SKM-1 (cell line): ENCODE results near the gene ZNF552.
"Not testable (repeated sequence)": the region's sequence is repeated elsewhere in the genome, so short reads cannot be mapped to it uniquely, and the experiment has no call there.

Source experiments
- DNase-seq: peaks from one replicate; lab custom pipeline; 2025; ENCODE audit not compliant: unreplicated experiment; lab: John Stamatoyannopoulos, UW

ZNF552 gene

DNA sequence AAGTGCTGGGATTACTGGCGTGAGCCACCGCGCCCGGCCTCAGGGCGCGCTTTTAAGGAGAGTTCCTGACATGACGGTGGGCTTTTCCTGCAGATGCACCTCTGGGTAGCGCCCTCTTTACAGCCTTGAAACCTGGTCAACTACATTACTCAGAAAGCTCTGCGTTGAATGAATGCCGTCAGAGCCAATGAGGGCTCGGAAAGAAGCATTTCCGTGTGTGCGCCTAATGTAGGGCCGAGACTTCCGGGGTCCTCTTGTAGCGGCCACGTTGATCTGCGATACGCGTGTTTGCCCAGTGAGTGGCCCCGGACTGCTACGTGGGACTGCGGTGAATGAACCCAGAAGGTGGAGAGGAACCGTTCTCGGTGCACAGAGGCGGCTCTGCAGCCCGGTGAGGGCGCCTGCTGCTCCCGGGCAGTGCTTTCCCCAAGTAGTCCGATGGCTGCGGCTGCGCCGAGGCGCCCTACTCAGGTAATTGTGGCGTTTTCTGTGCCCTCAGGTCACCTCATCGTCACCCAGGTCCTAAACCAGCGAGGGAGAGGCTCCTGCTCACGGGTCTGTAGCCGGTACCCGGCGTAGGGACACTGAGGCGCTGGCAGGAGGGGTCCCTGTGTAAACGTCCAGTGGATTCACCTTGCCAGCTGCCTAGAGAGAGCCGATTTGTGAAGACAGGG lies 4.9 kb upstream of the ZNF552 start:
- DNase-seq = peak; percentile 31

DNA sequence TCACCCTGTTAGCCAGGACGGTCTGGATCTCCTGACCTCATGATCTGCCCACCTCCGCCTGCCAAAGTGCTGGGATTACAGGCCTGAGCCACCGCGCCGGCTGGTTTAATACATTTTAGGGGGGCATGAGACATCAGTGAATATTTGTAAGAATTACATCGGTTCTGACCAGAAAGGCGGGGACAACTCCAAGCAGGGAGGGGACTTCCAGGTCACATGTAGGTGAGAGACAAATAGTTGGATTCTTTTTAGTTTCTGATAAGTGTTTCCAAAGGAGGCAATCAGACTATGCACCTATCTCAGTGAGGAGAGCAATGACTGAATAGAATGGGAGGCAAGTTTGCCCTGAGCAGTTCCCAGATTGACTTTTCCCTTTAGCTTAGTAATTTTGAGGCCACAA lies 3.7 kb upstream of the ZNF552 start:
- DNase-seq = no peak

DNA sequence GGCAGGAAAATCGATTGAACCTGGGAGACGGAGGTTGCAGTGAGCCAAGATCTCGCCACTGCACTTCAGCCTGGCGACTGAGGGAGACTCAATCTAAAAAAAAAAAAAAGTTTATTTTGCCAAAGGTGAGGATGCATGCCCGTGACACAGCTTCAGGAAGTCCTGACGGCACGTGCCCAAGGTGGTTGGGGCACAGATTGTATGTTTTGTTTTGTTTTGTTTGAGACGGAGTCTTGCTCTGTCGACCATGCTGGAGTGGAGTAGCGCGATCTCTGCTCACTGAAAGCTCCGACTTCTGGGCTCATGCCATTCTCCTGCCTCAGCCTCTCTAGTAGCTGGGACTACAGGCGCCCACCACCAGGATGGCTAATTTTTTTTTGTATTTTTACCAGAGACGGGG lies 3.3 kb upstream of the ZNF552 start:
- DNase-seq = no peak

DNA sequence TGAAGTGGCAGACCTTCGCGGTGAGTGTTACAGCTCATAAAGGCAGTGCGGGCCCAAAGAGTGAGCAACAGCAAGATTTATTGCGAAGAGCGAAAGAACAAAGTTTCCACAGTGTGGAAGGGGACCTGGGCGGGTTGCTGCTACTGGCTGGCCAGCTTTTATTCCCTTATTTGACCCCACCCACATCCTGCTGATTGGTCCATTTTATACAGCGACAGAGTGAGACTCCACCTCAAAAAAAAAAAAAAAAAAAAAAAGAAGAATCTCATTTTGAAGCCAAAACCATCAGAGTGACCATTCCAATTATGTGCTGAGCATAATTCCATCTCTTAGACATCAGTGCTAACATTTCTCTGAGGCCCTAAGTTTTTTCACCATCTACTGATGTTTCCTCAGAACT lies 1.9 kb upstream of the ZNF552 start:
- no peak for DNase-seq

DNA sequence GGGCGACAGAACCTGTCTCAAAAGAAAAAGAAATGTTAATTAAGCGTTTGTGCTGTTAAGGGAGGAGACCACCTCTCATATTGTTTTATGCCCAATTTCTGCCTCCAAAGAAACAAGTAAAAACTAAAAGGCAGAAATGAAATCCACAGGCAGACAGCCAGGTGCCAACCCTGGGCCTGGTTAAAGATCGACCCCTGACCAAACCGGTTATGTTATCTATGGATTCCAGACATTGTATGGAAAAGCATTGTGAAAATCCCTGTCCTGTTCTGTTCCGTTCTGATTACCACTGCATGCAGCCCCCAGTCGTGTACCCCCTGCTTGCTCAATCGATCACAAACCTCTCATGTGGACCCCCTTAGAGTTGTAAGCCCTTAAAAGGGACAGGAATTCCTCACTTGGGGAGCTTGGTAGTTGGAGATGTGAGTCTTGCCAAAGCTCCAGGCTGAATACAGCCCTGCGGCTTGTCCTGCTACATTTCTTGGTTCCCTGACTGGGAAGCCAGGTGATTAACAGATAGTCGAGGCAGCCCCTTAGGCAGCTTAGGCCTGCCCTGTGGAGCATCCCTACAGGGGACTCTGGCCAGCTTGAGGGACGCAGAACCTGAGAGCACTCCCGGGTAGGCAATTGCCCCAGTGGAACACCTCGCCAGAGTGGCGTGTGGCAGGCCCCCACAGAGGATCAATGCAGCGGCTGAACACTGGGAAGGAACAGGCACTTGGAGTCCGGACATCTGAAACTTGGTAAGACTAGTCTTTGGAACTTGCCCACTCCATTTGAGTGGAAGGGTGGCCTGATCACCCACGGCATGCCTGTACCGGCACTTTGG lies 748 bp upstream of the ZNF552 start:
- no peak for DNase-seq

DNA sequence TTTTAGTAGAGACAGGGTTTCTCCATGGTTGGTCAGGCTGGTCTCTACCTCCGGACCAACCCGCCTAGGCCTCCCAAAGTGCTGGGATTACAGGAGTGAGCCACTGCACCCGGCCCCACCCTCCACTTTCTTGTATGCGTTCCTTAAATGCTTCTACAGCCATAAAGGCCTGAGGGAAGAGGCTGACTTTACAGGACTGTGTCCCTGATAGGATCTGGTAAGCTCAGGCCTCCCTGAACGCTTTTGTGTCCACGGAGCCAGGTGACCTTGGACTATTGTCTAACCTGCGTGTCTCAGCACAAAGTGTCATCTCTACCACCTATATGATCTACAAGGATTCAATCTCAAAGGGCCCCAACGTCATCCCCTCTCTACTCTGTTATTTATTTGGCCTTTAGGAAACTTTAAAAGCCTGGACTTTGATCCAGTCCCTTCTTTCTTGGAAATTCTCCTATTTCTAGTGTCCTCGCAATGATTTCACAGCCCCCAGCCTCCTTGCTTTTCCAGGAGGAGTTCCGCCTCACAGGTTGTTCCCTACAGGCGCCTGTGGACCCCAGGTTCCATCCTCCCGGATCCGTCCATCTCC lies 701 bp downstream of the ZNF552 start:
- no peak for DNase-seq

DNA sequence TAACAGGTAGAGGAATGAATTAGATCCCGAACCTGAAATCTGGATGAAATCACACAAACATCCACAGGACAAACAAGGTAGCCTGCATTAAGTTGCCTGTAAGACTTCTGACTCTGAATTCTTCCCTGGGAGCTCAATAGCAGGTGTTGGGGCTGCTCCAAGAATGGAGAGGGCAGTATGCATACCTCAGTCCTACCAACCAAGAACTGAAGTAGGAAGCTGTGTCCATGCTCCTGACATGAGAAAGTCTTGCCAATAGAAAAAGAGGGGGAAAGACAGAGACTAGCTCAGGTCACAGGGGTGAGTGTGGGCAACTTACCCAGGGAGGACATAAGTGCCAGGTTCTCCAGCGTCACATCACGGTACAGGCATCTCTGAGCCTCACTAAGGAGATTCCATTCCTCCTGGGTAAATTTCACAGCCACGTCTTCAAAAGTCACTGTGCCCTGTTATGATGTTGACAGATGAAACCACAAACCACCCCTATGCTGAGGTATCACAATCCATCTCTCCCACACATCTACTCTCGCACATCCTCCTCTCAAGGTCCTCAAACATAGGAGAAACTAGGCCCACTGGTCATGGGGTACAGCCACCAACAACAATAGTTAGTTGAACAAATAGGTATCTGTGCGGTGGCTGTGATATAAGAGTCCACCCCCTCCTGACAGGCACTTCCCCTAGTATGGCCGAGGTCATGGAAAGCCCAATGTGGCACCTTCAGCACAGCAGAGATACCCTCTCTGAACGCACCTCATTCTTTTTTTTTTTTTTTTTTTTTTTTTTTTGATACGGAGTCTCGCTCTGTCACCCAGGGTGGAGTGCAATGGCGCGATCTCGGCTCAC lies 1.5 kb downstream of the ZNF552 start:
- DNase-seq = not testable (repeated sequence)

DNA sequence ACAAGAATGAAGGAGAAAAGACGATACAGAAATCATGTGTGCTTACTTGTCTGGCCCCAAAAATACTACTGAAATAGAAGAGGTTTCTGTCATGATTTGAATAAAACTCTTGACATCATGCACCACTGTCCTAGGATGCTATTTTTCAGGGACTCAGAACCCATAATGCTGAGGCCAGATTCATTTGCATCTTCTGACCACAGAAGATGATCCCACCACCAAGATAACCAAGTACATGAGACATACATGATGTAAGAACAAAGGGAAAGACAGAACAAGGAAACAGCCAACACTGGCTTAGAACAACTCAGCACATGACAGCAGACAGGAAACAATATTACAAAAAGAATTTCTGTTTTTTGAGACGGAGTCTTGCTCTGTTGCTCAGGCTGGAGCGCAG lies 2.5 kb downstream of the ZNF552 start:
- DNase-seq = no peak

DNA sequence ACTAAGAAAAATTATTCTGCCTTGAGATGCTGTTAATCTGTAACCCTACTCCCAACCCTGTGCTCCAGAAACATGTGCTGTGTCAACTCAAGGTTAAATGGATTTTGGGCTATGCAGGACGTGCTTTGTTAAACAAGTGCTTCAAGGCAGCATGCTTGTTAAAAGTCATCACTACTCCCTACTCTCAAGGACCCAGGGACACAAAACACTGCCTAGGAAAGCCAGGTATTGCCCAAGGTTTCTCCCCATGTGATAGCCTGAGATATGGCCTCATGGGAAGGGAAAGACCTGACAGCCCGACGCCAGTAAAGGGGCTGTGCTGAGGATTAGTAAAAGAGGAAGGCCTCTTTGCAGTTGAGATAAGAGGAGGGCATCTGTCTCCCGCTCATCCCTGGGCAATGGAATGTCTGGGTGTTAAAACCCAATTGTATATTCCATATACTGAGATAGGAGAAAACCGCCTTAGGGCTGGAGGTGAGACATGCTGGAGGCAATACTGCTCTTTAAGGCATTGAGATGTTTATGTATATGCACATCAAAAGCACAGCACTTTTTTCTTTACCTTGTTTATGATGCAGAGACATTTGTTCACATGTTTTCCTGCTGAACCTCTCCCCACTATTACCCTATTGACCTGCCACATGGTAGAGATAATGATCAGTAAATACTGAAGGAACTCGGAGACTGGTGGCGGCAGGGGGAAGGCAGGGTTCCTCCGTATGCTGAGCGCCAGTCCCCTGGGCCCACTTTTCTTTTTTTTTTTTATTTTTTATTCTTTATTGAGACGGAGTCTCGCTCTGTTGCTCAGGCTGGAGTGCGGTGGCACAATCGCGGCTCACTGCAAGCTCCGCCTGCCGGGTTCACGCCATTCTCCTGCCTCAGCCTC lies 4.1 kb downstream of the ZNF552 start:
- DNase-seq = not testable (repeated sequence)

DNA sequence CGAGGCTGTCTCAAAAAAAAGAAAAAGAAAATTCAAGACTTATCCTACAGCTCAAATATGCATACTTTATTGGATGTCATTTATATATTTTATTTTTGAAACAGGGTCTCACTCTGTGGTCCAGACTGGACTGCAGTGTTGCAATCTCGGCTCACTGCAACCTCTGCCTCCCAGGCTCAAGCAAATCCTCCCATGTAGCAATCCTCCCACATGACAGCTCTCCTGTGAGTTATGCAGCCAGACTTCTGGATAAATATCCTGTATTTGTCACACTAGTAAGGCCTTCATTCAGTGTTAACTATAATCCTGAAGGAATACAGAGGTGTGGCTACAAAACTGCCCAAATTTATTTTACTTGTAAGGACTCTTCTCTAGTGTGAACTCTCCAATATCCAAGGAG lies 7.2 kb downstream of the ZNF552 start:
- DNase-seq = no peak

DNA sequence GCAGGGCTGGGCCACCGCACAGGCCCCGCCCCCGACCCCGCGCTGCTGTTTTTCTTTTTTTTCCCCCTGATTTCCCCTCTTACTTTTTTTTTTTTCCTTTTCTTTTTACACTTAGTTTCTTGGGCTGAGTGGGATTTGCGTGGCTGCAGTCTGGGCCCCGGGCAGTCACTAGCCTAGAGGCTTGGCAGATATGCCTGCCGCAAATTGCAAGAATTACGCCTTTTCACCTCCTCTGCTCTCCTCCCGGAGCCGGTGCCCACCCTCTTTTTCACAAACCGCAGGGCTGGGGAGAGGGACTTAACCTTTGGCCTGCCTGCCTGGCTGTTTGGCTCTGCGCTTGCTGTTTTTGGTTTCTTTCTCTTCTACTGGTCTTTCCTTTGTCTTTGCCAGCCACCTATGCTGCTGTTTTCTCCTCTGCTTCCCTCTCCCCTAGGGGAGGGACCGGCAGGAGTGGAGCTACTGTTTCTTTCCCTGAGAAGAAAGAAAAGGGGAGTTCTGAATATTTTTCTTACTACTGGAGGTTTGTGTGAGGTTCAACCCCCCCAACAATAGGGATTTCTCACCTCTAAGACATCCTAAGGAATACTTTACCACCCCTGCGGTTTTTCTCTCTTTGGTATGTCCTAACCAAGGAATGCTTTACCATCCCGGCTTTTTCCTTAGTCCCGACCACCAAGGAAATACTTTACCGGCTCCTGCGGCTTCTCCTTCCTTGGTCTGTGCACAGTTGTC lies 11.0 kb downstream of the ZNF552 start:
- no peak for DNase-seq

DNA sequence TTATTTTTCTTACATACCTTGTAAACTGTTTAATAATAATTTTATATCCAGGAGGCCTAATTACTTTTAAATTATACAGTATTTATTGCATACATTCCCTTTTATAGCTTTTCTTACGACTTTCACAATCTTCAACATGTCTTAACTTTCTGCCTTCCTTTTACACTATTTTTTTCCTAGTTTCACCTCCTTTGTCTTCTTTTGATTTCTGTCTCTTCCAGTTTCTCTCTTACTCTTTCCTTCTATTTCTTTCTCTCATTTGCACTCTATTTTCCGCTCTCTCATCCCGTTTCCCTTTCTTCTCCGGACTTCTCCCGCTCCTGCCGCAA lies 11.5 kb downstream of the ZNF552 start:
- no peak for DNase-seq

DNA sequence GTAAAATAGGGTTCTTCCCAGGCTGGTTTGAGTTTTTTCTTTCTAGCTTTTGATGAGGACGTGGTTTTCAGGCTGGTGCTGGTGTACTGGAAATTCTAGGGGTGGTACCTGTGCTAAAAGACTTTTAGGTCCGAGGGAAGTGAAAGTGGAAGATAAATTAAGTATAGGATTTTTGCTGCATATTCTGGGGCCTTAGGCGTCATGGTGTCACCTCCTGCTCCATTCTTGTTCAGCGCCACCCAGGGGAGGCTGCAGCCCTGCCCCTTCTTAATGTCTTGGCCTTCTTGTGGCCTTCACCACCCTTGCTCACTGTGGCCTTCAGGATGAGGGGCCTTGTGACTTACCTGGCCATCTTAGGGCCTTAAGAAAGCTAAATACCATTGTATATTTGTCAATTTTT lies 12.4 kb downstream of the ZNF552 start:
- DNase-seq = no peak

DNA sequence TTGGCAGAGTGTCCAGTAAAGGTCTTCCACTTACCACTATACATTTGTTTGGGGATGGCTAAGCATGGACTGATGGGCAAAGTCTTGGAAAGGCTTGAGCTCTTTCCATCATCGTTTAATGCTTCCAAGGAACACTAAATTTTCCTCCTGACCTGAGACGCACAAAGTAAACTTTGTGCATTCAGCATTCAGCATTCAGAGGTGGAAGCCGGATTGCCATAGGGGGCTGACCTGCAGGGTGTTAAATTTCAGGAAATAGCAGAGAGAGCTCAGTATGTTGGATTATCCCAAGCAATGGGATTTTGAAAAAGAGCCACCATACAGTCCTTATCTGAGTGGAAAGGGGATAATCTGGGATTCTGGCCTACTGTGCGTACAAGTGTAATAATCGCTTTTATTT lies 14.0 kb downstream of the ZNF552 start:
- DNase-seq = no peak

DNA sequence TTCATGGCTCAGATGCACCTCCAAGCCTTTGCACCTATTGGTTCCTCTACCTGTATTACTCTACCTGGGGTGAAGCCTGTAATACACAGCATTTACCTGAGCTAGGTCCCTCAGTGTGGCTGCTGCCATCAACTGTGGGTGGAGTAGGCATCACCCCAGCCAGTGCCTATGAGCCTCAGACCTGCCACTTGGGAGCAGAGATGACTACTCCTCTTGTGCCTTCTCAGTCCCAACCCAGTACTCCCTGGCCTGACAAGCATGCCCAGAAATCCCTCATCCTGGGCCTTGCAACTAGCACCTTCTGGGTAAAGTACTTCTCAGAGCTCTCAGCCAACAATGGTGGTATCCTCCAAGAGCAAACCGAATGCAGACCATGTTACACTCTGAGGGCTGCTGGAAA lies 18.1 kb downstream of the ZNF552 start:
- not testable (repeated sequence) for DNase-seq

DNA sequence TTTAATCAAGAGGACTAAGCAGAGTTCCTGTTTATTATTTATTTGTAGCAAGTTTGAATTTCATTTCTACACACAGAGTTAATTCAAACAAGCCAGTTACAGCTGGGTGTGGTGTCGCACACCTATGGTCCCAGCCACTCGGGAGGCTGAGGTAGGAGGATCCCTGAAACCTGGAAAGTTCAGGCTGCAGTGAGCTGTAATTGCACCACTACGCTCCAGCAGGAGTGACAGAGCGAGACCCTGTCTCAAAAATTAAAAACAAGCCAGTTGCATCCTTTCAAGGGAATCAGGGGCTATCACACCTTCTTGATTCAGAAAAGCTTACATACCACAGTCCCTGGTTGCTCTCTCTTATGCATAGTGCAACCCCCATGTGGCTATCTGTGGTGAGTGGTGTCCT lies 25.4 kb downstream of the ZNF552 start:
- no peak for DNase-seq

DNA sequence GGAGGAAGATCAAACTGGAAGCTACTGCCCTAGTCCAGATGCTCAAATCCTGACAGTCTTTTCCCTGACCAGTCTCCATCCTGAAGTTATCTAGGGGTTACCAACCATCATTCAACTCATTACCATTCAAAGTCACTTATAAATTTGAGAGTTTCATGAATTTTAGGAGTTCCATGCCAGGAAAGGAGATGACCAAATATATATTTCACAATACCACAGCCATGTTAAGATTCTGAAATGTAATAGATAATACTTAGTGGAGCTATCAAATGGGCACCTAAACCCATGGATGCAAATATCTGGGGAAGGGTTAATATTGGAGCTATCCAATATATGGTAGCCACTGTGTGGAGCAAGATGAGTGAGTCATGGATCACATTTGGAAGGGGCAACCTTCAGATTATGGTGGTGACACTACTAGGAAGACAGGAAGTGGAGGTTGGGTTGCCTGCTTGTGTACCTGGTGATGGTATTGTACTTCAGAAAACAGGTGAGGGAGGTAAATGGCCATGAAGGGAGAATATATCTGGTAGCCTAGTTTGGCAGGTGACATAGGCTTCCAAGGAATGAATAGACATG lies 26.5 kb downstream of the ZNF552 start:
- no peak for DNase-seq

DNA sequence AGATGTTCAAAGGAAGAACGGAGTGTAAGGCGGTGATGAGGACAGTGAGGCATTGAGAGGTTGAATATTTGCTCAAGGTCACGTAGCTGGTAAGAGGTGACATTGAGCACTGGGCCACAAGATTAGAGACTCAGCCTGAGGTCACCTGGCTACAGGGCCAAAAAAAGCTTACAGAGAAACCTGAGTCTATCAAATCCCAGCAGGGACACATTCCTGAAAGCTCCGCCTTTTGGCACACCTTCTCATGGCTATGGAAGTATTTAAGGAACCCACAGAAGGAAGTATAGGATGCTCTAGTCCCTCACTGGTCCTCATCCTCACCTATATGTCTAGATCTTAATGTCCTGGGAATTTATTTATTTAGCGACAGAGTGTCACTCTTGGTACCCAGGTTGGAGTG lies 27.8 kb downstream of the ZNF552 start:
- DNase-seq = no peak

DNA sequence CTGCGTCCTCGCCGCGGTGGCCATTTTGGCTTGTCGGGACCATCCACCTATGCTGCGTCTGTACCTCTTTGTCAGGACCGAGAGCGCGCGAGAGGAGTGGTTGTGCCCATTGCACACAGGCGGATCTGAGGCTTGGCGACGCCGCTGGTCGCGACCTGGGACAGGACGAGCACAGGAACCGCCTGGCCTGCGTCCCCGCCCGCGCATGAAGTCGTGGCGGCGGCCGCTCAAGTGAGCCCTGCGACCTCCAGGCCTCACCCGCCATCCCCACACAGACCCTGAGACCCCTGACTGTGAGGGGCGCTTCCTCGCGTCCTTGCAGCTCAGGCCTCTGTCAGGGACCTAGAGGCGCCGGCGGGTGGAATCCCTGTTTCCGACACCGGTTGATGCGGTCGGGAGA lies 28.4 kb downstream of the ZNF552 start:
- DNase-seq = no peak
